Transverse colon (tissue), 3 donors: ENCODE results near the gene GBGT1.

Experiments used
- CTCF ChIP-seq, 5 experiments: fragments of 200-600 bp in 3 of 5; fragments of 450-650 bp in 2 of 5; sonication (generic) in 3 of 5; IDR thresholded peaks; 1 replicate in 2 of 5; 2 replicates in 3 of 5; pipeline ENCODE4 v1.5.1; 2016 to 2017; ENCODE audit warnings: antibody characterized with exemption in 5 of 5, inconsistent platforms in 3 of 5, mild to moderate bottlenecking in 2 of 5, moderate library complexity in 1 of 5
- EP300 ChIP-seq: sonication (generic); formaldehyde crosslinking; IDR thresholded peaks from one replicate; pipeline ENCODE4 v1.6.1; 2017; ENCODE audit warnings: antibody characterized with exemption, low read depth

GRCh38 chr9:133119103-133119845, 44.4 kb downstream of the GBGT1 start:
- TF ChIP-seq CTCF (IDR thresholded peaks at IDR 0.05) (no peak), EP300 (no peak)
